HG03558 (cell line): Measurements from ENCODE around the gene KHSRP.
"Not testable (repeated sequence)": the region's sequence is repeated elsewhere in the genome, so short reads cannot be mapped to it uniquely, and the experiment has no call there.

Source experiments
- ATAC-seq: cut with Tn5 transposase; IDR thresholded peaks from one replicate; pipeline ENCODE4 v1.9.1; 2021; ENCODE audit warnings: moderate number of reproducible peaks; ENCODE audit not compliant: unreplicated experiment; ENCODE audit errors: extremely low read depth

The KHSRP gene

GRCh38 chr19:6421075-6422014, 3.3 kb downstream of the KHSRP start:
- no peak for ATAC-seq

DNA sequence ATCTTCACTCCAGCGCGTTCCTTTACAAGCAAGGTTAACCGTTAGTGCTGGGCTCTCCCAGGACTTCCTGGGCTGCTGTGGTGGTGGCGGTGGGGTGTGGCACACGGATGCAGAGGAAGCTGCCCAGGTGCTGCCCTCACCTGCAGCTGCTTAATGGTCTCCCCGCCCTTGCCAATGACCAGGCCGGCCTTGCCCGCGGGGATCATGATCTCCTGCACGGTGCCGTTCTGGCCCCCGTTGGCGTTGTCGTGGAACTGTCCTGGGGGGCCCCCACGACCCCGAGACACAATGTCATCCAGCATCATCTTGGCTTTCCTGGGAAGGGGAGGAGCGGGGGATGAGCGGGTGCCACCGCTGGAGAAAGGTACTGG, 6.1 kb downstream of the KHSRP start:
- ATAC-seq, result no peak

DNA sequence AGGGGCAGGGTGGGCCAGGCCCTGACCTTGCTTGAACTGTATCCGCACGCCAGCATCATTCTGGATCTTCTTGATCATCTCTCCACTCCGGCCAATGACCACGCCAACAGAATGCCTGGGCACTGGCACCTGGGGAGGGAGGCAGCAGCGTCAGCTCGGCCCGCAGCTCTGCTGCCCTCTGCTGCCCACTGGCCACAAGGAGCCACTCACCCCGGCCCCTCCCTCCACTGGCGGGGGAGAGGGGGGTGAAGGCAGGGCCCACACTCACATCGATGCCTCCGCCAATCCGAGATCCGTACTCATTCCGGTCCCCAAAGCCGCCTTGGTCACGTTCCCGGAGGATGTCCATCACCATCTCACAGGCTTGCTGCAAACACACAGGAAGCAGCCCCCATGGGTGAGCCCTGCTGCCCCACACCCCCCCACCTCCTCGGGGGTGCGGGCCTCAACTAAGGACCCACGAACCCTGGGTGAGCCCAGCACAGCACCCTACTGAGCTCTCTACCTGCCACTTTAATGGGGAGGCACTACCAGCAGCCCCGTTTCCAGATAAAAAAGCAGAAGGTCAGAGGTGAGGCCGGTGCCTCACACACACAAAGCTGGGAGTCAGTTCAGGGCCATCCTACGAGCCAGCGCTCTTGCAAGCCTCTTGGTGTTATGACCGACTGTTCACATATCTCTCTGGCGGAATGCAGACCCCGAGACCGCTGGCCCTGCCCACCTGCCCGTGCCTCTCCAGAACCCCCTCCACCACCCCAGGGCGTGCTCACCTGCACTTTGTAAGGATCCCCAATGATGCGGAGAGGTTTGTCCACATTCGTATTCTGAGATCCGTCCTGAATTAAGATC, 6.7 kb downstream of the KHSRP start:
- no peak for ATAC-seq

DNA sequence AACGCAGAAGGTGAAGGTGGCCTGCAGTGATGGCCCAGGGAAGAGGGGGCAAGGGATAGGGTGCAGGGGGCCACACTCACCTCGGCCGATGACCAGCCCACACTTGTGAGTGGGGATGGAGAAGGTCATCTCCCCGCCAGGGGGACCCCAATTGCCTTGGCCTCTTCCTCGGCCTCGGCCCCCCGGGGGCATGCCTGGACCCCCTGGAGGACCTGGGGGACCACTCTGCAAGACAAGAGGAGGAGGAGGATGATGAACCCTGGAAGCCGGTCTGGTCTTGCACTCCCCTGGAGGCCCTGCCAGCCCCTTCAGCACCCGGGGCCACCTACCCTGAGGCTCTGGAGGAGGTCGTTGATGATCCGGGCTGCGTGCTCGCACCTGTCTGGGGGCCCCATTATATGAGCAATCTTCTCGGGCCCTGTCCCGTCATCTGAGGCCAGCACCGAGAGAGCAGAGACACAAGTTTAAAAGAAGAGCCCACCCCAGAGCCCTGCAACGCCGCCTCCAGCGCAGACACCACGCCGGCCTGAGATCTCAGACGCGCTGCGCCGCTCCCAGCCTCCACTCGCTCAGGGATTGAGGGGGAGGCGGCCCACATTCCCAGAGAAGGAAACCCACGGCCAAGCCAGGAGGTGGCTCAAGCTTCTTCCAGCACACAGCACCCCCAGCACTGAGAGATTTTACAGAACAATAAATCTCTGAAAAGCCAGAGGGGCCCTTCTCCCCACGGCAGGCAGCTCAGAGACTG, 7.8 kb downstream of the KHSRP start:
- ATAC-seq, result no peak

DNA sequence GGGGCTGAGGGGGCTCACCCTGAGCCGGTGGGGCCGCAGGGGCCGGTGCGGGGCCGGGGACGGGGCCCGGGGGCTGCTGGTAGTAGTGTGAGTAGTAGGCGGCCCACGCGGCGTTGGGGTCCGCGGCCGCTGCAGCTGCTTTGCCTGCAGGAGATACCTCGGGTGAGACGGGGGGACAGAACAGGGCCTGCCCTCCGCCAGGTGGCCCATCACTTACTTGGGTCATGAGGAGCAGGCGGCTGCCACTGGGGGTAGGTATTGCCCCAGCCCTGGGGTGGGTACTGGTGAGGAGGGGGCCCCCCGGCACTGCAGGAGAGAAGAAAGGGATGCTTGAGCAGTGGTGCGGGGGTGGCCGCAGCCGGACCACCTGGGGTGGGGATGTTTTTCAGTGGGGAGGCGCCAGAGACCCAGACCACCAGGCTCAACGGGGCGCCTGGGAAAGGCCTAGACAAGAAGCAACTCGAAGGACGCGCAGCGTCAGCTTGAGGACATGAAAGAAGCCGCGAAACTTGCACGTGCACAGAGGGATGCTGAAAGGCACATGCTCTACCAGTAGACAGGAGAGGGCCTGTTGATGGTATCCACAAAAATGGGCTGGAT, 8.9 kb downstream of the KHSRP start:
- ATAC-seq, result no peak

DNA sequence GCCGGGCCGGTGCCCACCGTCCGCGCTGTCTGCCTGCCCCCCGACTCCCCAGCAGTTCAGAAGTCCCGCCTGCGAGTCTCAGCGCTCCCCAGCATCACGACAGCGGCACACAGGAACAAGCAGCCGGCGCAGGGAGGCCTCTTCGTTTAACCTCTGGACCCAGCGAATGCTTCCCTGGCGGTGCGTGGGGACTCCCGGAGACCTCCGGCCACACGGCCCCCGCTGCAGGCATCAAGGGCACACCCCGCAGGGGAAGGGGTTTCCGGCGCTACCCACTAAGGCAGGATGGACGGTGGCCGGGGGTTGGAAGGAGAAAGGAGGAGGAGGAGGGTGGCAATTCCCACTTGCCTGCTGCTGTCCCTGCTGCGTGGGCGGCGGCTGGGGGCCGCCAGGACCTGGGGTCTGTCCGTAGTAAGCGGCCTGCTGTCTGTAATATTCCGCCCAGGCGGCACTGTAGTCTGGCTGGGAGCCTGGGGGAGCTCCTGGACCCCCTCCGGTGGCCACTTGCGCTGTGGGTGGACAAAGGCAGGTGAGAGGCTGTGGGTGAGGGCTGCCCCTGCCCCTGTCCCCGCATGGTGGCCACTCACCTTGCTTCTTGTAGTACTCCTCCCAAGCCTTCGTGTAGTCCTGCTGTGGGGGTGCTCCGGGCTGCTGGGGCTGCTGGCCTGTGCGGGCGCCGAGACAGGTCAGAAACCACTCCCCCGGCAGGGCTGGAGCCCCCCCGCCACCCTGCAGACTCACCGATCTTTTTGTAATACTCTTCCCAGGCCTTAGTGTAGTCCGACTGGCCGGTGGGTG, 9.6 kb downstream of the KHSRP start:
- no peak for ATAC-seq

GRCh38 chr19:6413721-6414643, 10.6 kb downstream of the KHSRP start:
- ATAC-seq, result no peak

- no peak for ATAC-seq
Observed at GRCh38 chr19:6413291-6413690, 11.3 kb downstream of the KHSRP start.

DNA sequence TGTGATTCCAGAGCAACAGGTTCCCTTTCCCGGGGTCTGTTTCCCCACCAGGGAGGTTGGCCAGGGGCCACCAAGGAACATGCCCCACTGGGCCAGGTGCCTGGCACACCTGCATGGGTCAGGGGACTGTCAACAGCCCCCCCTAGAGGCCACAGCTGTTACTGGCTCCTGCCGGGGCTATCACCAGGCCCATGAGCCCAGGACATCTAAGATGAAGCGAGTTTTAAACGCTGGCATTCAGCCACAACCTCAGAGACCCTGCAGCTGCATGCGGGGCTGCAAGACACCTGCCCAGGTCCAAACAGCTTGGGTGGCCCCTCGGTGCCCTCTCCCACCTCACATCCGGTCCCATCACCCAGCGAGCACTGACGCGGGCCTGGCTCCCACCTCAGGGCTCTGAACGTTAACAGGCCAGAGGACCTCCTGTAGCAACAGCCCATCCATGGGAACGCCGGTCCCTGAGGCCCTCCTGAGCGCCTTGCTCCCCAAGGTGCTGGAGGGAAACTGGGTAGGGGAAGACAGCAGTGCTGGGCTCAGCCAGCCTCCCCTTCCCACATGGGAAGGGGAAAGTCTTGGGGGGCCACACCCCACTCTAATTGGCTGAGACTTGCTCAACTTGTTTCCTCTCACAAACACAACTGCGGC, 12.0 kb downstream of the KHSRP start:
- ATAC-seq, result no peak

GRCh38 chr19:6412061-6412446, 12.6 kb downstream of the KHSRP start:
- ATAC-seq, result no peak

- no peak for ATAC-seq
Observed at GRCh38 chr19:6409346-6409745, 15.3 kb downstream of the KHSRP start.

DNA sequence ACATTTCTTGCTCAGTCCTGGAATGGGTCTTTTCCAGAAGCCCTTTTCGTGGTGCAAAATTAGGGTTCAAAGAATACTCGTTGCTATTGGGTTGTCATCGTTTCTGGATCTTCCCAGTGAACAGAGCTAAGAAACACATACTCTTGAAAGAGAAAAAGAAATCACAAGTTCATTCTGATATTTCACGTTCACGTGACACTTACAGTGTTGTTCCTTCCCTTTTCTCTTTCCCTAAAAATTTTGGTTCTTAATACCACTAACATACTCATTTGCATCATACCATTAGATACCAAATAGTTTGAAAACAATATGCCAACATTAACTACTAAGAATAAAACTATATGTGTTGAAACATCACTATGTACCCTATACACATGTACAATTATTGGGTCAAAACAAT, 18.2 kb downstream of the KHSRP start:
- ATAC-seq, result no peak

DNA sequence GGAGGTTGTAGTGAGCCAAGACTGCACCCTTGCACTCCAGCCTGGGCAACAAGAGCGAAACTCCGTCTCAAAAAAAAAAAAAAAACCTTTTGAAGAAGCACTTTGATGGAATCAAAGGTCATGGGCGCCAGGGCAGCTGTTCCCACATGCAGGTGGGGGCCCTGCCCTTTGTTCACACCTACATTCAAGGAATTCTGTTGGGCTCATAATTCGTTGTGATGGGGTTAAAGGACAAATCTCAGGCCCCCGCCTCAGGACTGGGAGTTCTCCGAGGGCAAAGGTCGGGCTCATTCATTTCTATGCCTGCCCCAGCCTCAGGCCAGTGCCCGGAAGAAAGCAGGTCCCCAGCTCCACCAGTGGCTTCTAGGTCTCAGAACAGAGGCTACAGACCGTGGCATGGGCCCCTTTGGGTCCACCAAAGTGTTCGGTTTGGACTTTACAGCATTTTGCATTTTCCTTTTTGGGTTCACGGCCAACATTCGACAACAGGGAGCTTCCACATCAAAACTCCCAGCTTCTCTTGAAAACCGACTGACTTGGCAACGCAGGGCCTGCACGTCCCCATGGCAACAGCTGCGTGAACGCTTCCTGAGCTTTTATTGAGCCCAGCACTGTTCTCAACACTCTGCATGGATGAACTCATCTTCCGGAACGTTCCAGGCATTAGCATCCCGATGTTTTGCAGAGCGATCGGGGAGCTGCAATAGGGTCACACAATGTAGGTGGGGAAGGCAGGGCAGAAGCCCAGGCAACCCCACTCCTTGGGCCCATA, 21.6 kb downstream of the KHSRP start:
- ATAC-seq, result no peak

DNA sequence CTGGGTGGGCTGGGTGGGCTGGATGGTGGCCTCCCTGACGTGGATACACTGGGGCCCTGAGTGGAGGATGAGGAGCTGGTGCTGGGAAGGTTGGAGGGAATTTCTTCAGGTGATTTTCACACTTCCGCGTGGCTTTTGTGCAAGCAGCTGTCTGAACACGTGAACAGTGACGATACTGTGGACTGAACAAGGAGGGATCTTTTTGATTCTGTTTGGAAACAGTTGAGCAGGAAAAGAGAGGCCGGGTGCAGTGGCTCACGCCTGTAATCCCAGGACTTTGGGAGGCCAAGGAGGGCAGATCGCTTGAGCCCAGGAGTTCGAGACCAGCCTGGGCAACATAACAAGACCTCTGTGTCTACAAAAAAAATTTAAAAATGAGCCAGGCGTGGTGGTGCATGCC, 22.6 kb downstream of the KHSRP start:
- ATAC-seq, result no peak

DNA sequence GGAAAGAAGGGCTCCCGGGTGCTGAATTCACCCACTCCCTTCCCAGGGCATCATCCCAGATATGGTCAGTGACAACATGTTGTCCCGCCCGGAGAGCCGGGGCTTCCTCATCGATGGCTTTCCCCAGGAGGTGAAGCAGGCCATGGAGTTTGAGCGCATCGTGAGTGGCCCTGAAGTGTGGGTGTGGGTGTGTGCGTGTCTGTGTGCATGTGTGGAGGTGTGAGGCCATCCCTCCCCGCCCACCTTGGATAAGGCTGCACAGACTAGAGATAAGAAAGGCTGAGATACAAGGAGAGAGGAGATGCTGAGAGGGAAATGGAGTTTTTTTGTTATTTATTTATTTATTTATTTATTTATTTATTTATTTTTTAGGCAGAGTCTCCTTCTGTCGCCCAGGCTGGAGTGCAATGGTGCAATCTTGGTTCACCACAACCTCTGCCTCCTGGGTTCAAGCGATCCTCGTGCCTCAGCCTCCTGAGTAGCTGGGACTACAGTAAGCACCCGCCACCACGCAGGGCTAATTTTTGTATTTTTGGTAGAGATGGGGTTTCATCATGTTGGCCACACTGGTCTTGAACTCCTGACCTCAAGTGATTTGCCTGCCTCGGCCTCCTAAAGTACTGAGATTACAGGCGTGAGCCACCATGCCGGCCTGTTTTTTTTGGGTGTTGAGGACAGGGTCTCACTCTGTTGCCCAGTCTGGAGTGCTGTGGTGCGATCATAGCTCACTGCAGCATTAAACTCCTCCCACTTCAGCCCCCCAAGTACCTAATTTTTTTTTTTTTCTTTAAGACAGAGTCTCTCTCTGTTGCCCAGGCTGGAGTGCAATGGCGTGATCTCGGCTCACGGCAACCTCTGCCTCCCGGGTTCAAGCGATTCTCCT, 24.3 kb downstream of the KHSRP start:
- ATAC-seq, result not testable (repeated sequence)

GRCh38 chr19:6396305-6396704, 28.3 kb downstream of the KHSRP start:
- no peak for ATAC-seq
